GM19025 (cell line): ENCODE data around the gene SKIL.

Experiments
- ATAC-seq: cut with Tn5 transposase; IDR thresholded peaks from one replicate; pipeline ENCODE4 v1.9.1; 2021; ENCODE audit warnings: mild to moderate bottlenecking, low read depth, moderate library complexity; ENCODE audit not compliant: unreplicated experiment

The SKIL gene

GRCh38 chr3:170350515-170351413 lies 6.8 kb upstream of the SKIL start:
- peak; percentile 35 for ATAC-seq

- no peak for ATAC-seq
These were observed 4.6 kb upstream of the SKIL start for GRCh38 chr3:170352936-170353335.

GRCh38 chr3:170353485-170353884 lies 4.0 kb upstream of the SKIL start:
- no peak for ATAC-seq

GRCh38 chr3:170354760-170355159 lies 2.8 kb upstream of the SKIL start:
- no peak for ATAC-seq

GRCh38 chr3:170355738-170356595 lies 1.5 kb upstream of the SKIL start:
- peak; percentile 4 for ATAC-seq

- ATAC-seq, result peak; percentile 46
These were observed 829 bp upstream of the SKIL start for GRCh38 chr3:170356596-170357175.

DNA sequence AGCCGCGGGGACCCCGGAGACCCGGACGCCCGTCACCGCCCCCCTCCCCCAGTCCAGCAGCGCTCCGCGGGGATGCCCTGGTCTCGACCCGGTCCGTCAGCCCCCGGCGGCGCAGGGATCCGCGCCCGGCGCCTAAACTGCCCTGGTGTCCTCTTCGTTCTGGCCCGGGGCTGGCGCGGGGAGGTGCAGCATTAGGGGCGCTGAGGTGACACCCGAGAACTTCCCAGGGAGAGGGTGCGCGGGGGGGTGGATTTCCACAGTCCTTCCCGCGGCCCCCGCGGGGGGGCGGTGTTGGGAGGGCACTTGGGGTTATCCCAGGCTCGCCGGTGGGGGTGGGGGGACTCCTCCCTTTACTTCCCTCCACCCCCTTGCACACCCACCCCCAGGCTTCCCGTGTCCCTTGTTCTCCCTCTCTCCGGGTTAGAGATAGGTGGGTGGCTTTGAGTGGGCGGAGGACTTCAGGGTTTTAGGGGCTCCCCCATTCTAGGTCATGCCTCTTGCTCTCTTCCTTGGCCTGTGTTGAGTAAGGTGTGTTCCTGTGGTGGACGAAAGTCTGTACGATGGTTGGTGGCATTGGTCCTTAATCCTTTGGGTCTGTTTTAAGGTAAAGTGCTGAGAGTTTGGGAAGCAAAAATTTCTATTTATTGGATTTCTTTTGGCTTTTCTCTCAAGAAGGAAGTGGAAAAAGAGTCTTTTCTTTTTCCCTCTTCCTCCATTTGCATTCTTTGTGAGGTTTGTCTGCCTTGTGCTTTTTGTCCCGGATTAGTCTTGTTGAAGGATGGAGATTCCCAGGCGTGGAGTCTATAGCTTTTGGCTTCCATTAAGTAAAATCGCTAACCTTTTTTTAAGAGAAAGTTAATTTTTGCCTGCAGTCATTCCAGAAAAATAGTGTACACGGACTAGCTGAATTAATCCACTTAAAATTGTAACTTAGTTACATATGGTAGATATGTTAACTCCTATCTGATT lies 811 bp downstream of the SKIL start:
- ATAC-seq, result no peak

GRCh38 chr3:170359178-170359704 lies 1.7 kb downstream of the SKIL start:
- no peak for ATAC-seq

DNA sequence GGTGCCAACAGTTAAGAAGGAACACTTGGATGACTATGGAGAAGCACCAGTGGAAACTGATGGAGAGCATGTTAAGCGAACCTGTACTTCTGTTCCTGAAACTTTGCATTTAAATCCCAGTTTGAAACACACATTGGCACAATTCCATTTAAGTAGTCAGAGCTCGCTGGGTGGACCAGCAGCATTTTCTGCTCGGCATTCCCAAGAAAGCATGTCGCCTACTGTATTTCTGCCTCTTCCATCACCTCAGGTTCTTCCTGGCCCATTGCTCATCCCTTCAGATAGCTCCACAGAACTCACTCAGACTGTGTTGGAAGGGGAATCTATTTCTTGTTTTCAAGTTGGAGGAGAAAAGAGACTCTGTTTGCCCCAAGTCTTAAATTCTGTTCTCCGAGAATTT lies 3.0 kb downstream of the SKIL start:
- no peak for ATAC-seq

GRCh38 chr3:170360916-170361315 lies 3.4 kb downstream of the SKIL start:
- ATAC-seq, result no peak

GRCh38 chr3:170361711-170362110 lies 4.2 kb downstream of the SKIL start:
- no peak for ATAC-seq

DNA sequence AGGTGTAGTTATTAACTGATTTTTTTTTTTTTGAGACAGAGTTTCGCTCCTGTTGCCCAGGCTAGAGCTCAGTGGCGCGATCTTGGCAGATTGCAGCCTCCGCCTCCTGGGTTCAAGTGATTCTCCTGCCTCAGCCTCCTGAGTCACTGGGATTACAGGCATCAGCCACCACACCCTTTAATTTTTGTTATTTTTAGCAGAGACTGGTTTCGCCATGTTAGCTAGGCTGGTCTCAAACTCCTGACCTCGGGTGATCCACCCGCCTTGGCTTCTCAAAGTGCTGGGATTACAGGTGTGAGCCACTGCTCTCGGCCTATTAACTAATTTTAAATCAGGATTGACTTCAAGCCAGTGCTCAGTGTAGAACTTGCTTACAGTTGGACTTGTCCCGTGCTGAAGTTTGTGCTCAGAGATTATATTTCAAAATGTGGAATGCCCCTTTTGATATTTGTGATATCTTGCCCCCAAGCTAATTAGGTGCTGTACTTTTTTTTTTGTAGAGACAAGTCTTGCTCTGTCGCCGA lies 6.0 kb downstream of the SKIL start:
- no peak for ATAC-seq

DNA sequence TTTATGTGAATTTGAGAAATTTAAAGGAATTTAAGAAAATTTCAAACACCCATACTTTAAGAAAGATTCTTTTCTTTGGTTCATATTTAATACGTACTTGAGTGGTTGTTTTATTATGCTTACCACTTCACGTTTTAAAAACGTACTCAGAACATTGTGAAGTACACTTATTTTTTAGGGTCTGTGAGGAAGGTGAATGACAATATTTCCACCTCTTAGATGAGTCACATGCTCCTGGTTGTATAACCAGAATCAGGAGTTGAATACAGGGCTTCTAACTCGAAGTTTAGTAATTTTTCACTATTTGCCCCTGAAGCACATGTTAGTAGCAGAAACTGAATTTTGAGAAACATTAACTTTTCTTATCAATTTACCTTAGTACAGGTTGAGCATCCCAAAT lies 7.5 kb downstream of the SKIL start:
- no peak for ATAC-seq

DNA sequence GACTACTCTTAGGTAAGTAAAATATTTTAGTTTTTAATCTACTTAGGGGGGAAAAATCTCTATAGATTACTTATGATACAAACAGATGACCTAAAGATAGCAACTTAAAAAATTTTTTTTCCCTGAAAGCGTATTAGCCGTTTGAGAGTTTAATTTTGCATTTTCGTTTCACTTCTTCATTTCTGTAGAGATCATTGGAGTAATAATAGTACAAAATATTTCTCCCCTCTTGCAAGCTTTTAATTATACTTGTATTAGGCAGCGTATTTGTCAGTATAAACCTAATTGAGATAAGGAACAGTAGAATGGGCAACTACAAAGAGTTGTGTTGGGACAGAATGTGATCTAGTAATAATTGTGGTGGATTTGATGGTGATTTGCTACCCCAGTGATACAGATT lies 10.3 kb downstream of the SKIL start:
- ATAC-seq, result no peak

DNA sequence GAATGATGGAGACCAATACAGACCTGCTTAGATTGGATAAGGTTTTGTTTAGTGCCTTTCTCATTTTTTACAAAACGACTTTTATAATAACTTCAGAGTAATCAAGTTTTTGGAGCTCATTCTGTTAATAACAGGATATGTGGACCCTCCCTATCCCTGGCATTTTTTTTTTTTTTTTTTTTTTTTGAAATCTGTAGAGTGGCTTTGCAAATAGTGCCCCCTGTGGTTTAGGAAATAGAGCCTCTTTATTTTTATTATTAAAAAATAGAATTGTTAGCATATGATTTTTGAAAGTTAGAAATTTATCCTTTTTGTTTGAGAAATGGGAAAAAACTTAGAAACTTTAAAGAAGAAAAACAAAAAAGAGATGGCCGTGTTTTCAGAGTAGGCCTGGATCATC lies 11.4 kb downstream of the SKIL start:
- ATAC-seq, result no peak

DNA sequence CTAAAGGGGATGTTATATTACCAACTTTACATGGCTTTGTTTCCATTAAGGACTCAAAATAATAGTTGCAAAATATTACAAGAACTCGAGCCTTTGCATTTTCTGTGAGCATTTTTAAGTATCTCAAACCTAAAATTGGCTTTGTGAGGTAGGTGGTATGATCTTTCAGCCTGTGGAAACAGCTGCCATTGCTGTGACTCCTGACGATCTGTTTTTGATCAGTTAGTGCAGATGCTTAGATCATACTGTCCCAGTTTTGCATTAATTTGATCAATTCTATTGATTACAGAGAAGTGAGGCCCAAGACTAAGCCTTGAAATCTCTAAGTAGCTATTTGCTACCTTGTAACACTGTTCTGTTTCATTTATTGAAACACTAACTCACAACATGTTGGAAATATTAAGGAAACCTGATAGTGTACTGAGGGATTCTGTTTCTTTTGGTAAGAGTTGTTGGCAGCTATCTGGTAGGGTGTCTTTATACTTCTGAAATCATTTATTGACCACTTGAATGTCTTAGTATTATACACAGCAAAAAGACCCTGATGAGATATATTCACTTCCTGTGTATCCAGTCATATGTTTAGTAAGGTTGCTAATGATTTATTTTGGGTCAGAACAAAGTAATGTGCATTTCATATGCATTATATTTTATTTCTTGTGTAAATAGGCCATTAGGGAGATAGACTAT lies 14.8 kb downstream of the SKIL start:
- ATAC-seq, result no peak

DNA sequence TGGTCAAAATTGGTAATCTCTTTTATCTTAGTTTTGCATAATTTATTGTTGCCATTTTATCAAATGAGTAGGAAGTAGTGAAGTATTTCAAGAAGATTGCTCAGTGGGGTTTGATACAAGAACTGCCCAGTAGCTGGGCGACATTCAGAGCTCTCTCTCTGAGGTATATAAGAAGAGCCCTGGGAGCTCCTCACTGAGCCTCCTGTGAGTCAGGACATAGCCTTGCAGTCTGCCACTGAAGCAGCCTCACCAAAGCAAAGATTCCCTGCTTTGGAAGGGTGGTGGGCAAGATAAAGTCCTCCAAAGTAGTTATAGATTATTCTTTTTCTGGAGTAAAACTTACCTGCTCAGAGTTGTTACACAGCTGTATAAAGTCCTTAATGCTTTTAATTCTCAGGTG lies 26.1 kb downstream of the SKIL start:
- ATAC-seq, result no peak

GRCh38 chr3:170386468-170386867 lies 29.0 kb downstream of the SKIL start:
- ATAC-seq, result no peak

- no peak for ATAC-seq
These were observed 30.4 kb downstream of the SKIL start for GRCh38 chr3:170387950-170388349.
